Osteocyte (in vitro differentiated cells): Measurements from ENCODE around the gene PCSK9. TPM values are rescaled to one million over a fixed set of nuclear protein-coding genes. Genes with fewer than 3 reads are reported as not detected.

Experiments used
- DNase-seq: peaks from one replicate; pipeline ENCODE4 v3.0.0; 2021; ENCODE audit warnings: mixed read lengths; ENCODE audit not compliant: unreplicated experiment; ENCODE audit errors: extremely low spot score
- H3K27ac Mint-ChIP-seq: one replicate; pipeline ENCODE4 v1.8.0; 2021; ENCODE audit warnings: mild to moderate bottlenecking, mixed read lengths; ENCODE audit not compliant: unreplicated experiment
- H3K27me3 Mint-ChIP-seq: one replicate; pipeline ENCODE4 v1.8.0; 2021; ENCODE audit warnings: mixed read lengths; ENCODE audit not compliant: unreplicated experiment
- H3K36me3 Mint-ChIP-seq: one replicate; pipeline ENCODE4 v1.8.0; 2021; ENCODE audit warnings: mixed read lengths; ENCODE audit not compliant: unreplicated experiment
- H3K4me1 Mint-ChIP-seq: one replicate; pipeline ENCODE4 v1.8.0; 2021; ENCODE audit warnings: mixed read lengths; ENCODE audit not compliant: unreplicated experiment
- H3K4me3 Mint-ChIP-seq: one replicate; pipeline ENCODE4 v1.8.0; 2021; ENCODE audit warnings: mild to moderate bottlenecking, moderate library complexity, mixed read lengths; ENCODE audit not compliant: unreplicated experiment
- H3K9me3 Mint-ChIP-seq: one replicate; pipeline ENCODE4 v1.8.0; 2021; ENCODE audit warnings: mixed read lengths; ENCODE audit not compliant: unreplicated experiment
- CTCF ChIP-seq: fragments of 200-600 bp; sonication (generic); IDR thresholded peaks from 2 replicates; pipeline ENCODE4 v1.5.0; 2021; ENCODE audit warnings: antibody characterized with exemption, mild to moderate bottlenecking, moderate library complexity
- total RNA-seq: library from RNA; stranded (reverse); gene quantifications from 2 replicates; pipeline ENCODE4 v1.2.1, GENCODE V29; 2021

The PCSK9 gene
- total RNA-seq, 1 donor from 2014 or later = 2.2 TPM

DNA sequence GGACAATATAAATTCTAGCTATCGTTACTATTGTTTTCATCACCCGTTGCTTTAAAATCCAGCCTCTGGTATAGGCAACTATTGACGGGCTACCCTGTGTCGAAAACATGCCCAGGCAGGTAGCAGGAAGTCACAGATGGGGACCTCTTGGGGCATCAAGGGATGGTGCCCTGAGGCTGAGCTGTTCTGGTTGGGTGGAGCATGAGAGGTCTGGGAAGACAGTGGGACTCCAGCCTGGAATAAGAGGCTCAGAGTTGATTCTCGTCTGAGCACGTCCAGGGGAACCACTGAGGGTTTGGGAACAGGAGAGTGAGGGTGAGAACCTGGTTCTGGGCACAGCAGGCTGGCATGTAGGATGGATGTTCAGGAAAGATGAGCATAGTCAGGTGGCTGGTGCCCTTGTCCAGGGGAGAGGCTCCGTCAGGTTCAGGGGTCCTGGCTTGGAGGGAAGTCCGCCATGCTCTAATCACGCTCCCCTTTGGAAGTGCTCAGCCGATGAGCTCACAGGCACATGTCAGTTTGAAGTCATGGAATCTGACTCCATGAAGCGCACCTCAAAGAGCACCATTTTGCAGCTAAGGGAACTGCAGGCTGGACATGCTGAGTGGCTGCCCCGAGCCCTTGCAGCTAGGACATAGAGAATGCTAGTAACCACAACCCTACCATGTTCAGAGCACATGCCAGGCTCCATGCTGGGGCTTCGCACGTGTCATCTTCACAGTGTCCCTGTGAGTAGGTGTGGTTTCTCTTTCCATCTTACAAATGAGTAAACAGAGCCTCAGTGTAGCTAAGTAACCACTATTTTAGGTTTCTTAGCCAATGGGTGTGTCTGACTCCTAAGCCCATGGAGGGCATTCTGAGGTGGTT, 21.0 kb downstream of the PCSK9 start:
- no peaks in the 10 kb centered on the region for H3K9me3 Mint-ChIP-seq
- no peaks in the 10 kb centered on the region for H3K36me3 Mint-ChIP-seq
- no peaks in the 10 kb centered on the region for H3K27me3 Mint-ChIP-seq
- no peak overlapping the region for H3K4me3 Mint-ChIP-seq
- no peak for TF ChIP-seq CTCF
- no peak overlapping the region for H3K27ac Mint-ChIP-seq
- peaks cover 22% of the 10 kb centered on the region for H3K4me1 Mint-ChIP-seq
- DNase-seq = peak; percentile 63

- Mint-ChIP-seq H3K36me3 (peaks cover 5% of the 10 kb centered on the region), H3K27ac (no peak overlapping the region), H3K9me3 (no peaks in the 10 kb centered on the region), H3K4me3 (no peak overlapping the region), H3K4me1 (peaks cover 22% of the 10 kb centered on the region), H3K27me3 (no peaks in the 10 kb centered on the region)
- peak; percentile 78 for DNase-seq
- no peak for TF ChIP-seq CTCF
These were observed 21.8 kb downstream of the PCSK9 start for GRCh38 chr1:55061000-55061705.

DNA sequence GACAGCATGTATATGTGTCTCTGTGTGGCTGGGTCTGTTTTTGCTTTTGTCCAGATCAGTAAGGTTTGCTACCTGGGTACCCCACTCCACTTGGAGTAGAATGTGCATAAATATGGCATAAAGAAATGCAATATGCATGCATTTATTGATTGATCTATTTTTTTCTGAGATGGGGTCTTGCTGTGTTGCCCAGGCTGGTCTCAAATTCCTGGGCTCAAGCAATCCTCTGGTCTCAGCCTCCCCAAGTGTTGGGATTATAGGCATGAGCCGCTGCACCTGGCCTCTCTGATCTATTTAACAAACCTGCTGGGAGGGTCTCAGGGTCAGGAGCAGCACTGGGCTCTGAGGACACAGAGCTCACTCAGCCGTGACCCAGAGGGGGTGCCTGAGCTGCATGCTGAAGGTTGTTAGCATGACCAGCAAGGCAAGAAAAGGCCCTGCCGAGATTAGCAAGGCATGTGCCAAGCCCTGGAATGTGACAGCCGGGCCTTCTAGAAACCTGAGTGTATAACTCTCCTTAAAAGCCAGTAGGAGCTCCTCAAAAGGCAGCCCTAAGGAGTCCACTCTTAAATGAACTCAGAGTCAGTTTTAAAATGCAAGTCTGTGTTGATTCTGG, 22.5 kb downstream of the PCSK9 start:
- Mint-ChIP-seq H3K36me3 (peaks cover 11% of the 10 kb centered on the region), H3K9me3 (no peaks in the 10 kb centered on the region), H3K27me3 (no peaks in the 10 kb centered on the region), H3K4me3 (no peak overlapping the region), H3K27ac (no peak overlapping the region), H3K4me1 (peaks cover 22% of the 10 kb centered on the region)
- no peak for TF ChIP-seq CTCF
- DNase-seq = peak; percentile 72

GRCh38 chr1:55062801-55063576, 23.6 kb downstream of the PCSK9 start:
- no peak for TF ChIP-seq CTCF
- H3K36me3 Mint-ChIP-seq = peaks cover 19% of the 10 kb centered on the region
- H3K27me3 Mint-ChIP-seq = no peaks in the 10 kb centered on the region

More at GRCh38 chr1:55062801-55063576, 23.6 kb downstream of the PCSK9 start:
- H3K9me3 Mint-ChIP-seq = no peaks in the 10 kb centered on the region
- H3K4me1 Mint-ChIP-seq = peaks cover 22% of the 10 kb centered on the region
- no peak overlapping the region for H3K27ac Mint-ChIP-seq
- H3K4me3 Mint-ChIP-seq = no peak overlapping the region
- DNase-seq = peak; percentile 75
